Left lung (tissue), 14 donors: Measurements from ENCODE around the gene INO80C. TPM values are rescaled to one million over a fixed set of nuclear protein-coding genes. Genes with fewer than 3 reads are reported as not detected.

Experiments
- ATAC-seq: fragments of 200-7000 bp; cut with Tn5 transposase; one replicate; pipeline ENCODE4 v1.9.1; 2020; ENCODE audit warnings: moderate library complexity
- DNase-seq, 4 donors: peaks; one replicate each; pipeline ENCODE4 v3.0.0-alpha.2; 2013 to 2020
- H3K27ac ChIP-seq, 2 donors: fragments of 200-600 bp; sonication (generic) in 1 of 2; one replicate each; pipeline versions ENCODE4 v1.5.0 to v1.8.0; 2020 to 2021
- H3K27me3 ChIP-seq, 2 donors: fragments of 200-600 bp; sonication (generic) in 1 of 2; one replicate each; pipeline versions ENCODE4 v1.5.0 to v1.8.0; 2020 to 2021
- H3K36me3 ChIP-seq, 2 donors: fragments of 200-600 bp; sonication (generic) in 1 of 2; one replicate each; pipeline versions ENCODE4 v1.5.0 to v1.8.0; 2020 to 2021
- H3K4me1 ChIP-seq, 2 donors: fragments of 200-600 bp; one replicate each; pipeline ENCODE4 v1.8.0; 2021
- H3K4me3 ChIP-seq, 2 donors: fragments of 200-600 bp; sonication (generic) in 1 of 2; one replicate each; pipeline versions ENCODE4 v1.5.0 to v1.8.0; 2020 to 2021; ENCODE audit warnings: mild to moderate bottlenecking in 1 of 2
- H3K9me3 ChIP-seq, 2 donors: fragments of 200-600 bp; sonication (generic) in 1 of 2; one replicate each; pipeline versions ENCODE4 v1.5.0 to v1.8.0; 2020 to 2021
- CTCF ChIP-seq, 2 donors: fragments of 200-600 bp; sonication (generic) in 1 of 2; IDR thresholded peaks; one replicate each; pipeline versions ENCODE4 v1.5.0 to v1.8.0; 2021; ENCODE audit warnings: antibody characterized with exemption in 2 of 2
- intact Hi-C, 2 donors: fragments of 100-400 bp; cut with DNase I; formaldehyde crosslinking; loops; one replicate each; pipeline versions ENCODE4 v1.11.2 to v1.14.2; 2022
- long read RNA-seq, 12 donors: library from polyadenylated mRNA in 2 of 12; unstranded in 2 of 12; transcript quantifications; one replicate each; pipeline ENCODE4 v2.0.0 and lab custom pipeline, GENCODE V29; 2019 to 2026
- polyA plus RNA-seq, 6 donors: library from polyadenylated mRNA; unstranded; fragments of 120-200 nt; gene quantifications; one replicate each; pipeline ENCODE4 v1.2.1, GENCODE V29; 2013; ENCODE audit not compliant: insufficient read length in 6 of 6
- total RNA-seq, 2 donors: library from RNA; stranded (reverse); fragmentation: NEBNext Ultra II Directional; extraction: Animal tissue kit (Norgen Biotek cat#: 25700); gene quantifications; one replicate each; pipeline ENCODE4 v1.2.1, GENCODE V29; 2021
- donor health status: DM: no; HTN: yes; CAD: no.
- donor health status: DM: no; HTN: no; CAD: no.

Gene INO80C
- total RNA-seq (10 to 100 TPM; 27.0 to 28.0 TPM), polyA plus RNA-seq (10 to 100 TPM; 32.9 to 41.6 (median 36.8) TPM)
- long read RNA-seq, donor 1, transcript INO80C-202 (5 exons, 974 nt) = major isoform, 11 of 17 reads
- long read RNA-seq, donor 1, partial matches to known transcripts = 0 of 17 reads
- long read RNA-seq, donor 1, other reads (novel, unspliced or antisense) = 0 of 17 reads
- long read RNA-seq, donor 2, partial matches to known transcripts = 0 of 7 reads
- long read RNA-seq, donor 2, other reads (novel, unspliced or antisense) = 0 of 7 reads
- long read RNA-seq, donor 3, partial matches to known transcripts = 0 of 7 reads
- long read RNA-seq, donor 3, other reads (novel, unspliced or antisense) = 0 of 7 reads
- long read RNA-seq, donor 4, transcript INO80C-202 (5 exons, 974 nt) = major isoform, 8 of 14 reads
- long read RNA-seq, donor 4, partial matches to known transcripts = 3 of 14 reads
- long read RNA-seq, donor 4, other reads (novel, unspliced or antisense) = 0 of 14 reads
- long read RNA-seq, donor 5, transcript INO80C-202 (5 exons, 974 nt) = major isoform, 14 of 18 reads
- long read RNA-seq, donor 5, partial matches to known transcripts = 0 of 18 reads
- long read RNA-seq, donor 5, other reads (novel, unspliced or antisense) = 0 of 18 reads
- long read RNA-seq, donor 6, transcript INO80C-202 (5 exons, 974 nt) = major isoform, 15 of 15 reads
- long read RNA-seq, donor 6, partial matches to known transcripts = 0 of 15 reads
- long read RNA-seq, donor 6, other reads (novel, unspliced or antisense) = 0 of 15 reads
- long read RNA-seq, donor 7, partial matches to known transcripts = 0 of 5 reads
- long read RNA-seq, donor 7, other reads (novel, unspliced or antisense) = 0 of 5 reads
- long read RNA-seq, donor 8, transcript INO80C-202 (5 exons, 974 nt) = major isoform, 9 of 11 reads
- long read RNA-seq, donor 8, partial matches to known transcripts = 0 of 11 reads
- long read RNA-seq, donor 8, other reads (novel, unspliced or antisense) = 0 of 11 reads
- long read RNA-seq, donor 9 = 0 reads
- long read RNA-seq, donor 10, transcript INO80C-202 (5 exons, 974 nt) = major isoform, 14 of 19 reads
- long read RNA-seq, donor 10, partial matches to known transcripts = 0 of 19 reads
- long read RNA-seq, donor 10, other reads (novel, unspliced or antisense) = 2 of 19 reads
- long read RNA-seq, donor 11 = 0 reads
- long read RNA-seq, donor 12, transcript INO80C-202 (5 exons, 974 nt) = major isoform, 9 of 13 reads
- long read RNA-seq, donor 12, partial matches to known transcripts = 0 of 13 reads
- long read RNA-seq, donor 12, other reads (novel, unspliced or antisense) = 0 of 13 reads

GRCh38 chr18:35497370-35498197 is at the start of gene INO80C:
Gene INO80C, minus strand, starts transcription at chr18:35497960. Its CDS starts 86 bp downstream, at chr18:35497874.
- Histone ChIP-seq H3K9me3 (no peaks in the 10 kb centered on the region), H3K27ac (peak within 1 kb of the TSS; percentile 95 to 97), H3K4me1 (peaks cover 14 to 37% of the 10 kb centered on the region in 2 donors), H3K36me3 (no peaks in the 10 kb centered on the region), H3K27me3 (no peaks in the 10 kb centered on the region), H3K4me3 (peak within 1 kb of the TSS; percentile 55 to 67)
- DNase-seq (peak; percentile 93 to 98 (median 96)), ATAC-seq (peak; percentile 97)
- TF ChIP-seq CTCF (IDR thresholded peaks at IDR 0.05) = peak in 1 of 2 donors; percentile 10
- intact Hi-C loops = no loop called here

- no peaks in the 10 kb centered on the region for H3K36me3 ChIP-seq
- no peak for TF ChIP-seq CTCF (IDR thresholded peaks at IDR 0.05)
- no peaks in the 10 kb centered on the region for H3K9me3 ChIP-seq
- H3K27ac ChIP-seq = no peak overlapping the region
- intact Hi-C loops = no loop called here
- ATAC-seq (no peak), DNase-seq (no peak)
- H3K4me1 ChIP-seq = no peaks in the 10 kb centered on the region
- no peak overlapping the region for H3K4me3 ChIP-seq
- H3K27me3 ChIP-seq = no peaks in the 10 kb centered on the region
These were observed 49.3 kb upstream of the INO80C start for GRCh38 chr18:35547008-35547605.

- intact Hi-C loops = no loop called here
- TF ChIP-seq CTCF (IDR thresholded peaks at IDR 0.05) = no peak
- ATAC-seq = no peak
- Histone ChIP-seq H3K36me3 (no peaks in the 10 kb centered on the region), H3K9me3 (no peaks in the 10 kb centered on the region), H3K27ac (no peak overlapping the region), H3K27me3 (no peaks in the 10 kb centered on the region), H3K4me1 (no peaks in the 10 kb centered on the region), H3K4me3 (no peak overlapping the region)
- no peak for DNase-seq
These were observed 44.6 kb upstream of the INO80C start for GRCh38 chr18:35542356-35542755.

- intact Hi-C loops = no loop called here
- Histone ChIP-seq H3K9me3 (no peaks in the 10 kb centered on the region), H3K4me1 (no peaks in the 10 kb centered on the region), H3K4me3 (no peak overlapping the region), H3K36me3 (no peaks in the 10 kb centered on the region), H3K27ac (no peak overlapping the region), H3K27me3 (no peaks in the 10 kb centered on the region)
- TF ChIP-seq CTCF (IDR thresholded peaks at IDR 0.05) = no peak
- no peak for DNase-seq
- no peak for ATAC-seq
These were observed 37.5 kb upstream of the INO80C start for GRCh38 chr18:35535297-35535696.
